Cardiac muscle cell (in vitro differentiated cells and primary cell): Measurements from ENCODE around the gene ABCA7. TPM values are rescaled to one million over a fixed set of nuclear protein-coding genes. Genes with fewer than 3 reads are reported as not detected.

Source experiments
- DNase-seq, 2 donors: peaks; one replicate each; pipeline versions ENCODE4 v3.0.0 to v3.0.0-alpha.2; 2010 to 2017; ENCODE audit warnings: low read depth in 1 of 2, low spot score in 1 of 2
- H3K27ac ChIP-seq: fragments of 200-600 bp; sonication (generic); 2 replicates; pipeline ENCODE4 v1.5.1; 2016
- H3K27me3 ChIP-seq: fragments of 200-600 bp; sonication (generic); 2 replicates; pipeline ENCODE4 v1.6.0; 2016; ENCODE audit warnings: control low read depth
- H3K36me3 ChIP-seq: fragments of 200-600 bp; sonication (generic); 2 replicates; pipeline ENCODE4 v1.5.1; 2016; ENCODE audit warnings: control low read depth
- H3K4me1 ChIP-seq: fragments of 200-600 bp; sonication (generic); 2 replicates; pipeline ENCODE4 v1.8.1; 2017; ENCODE audit warnings: low read depth, mild to moderate bottlenecking, mixed run types
- H3K4me3 ChIP-seq: fragments of 200-600 bp; sonication (generic); 2 replicates; pipeline ENCODE4 v1.5.1; 2016; ENCODE audit warnings: mild to moderate bottlenecking
- H3K9me3 ChIP-seq: fragments of 200-600 bp; sonication (generic); 2 replicates; pipeline ENCODE4 v1.5.1; 2017; ENCODE audit warnings: low read depth, mild to moderate bottlenecking, control low read depth
- CTCF ChIP-seq: IDR thresholded peaks from 2 replicates; pipeline ENCODE4 v1.5.1; 2012; ENCODE audit warnings: low read depth, mild to moderate bottlenecking, low read length
- polyA plus RNA-seq: library from polyadenylated mRNA; unstranded; fragments of >200 nt; fragmentation: Nextera tagmentation; extraction: Ambion mirVana; gene quantifications from 2 replicates; pipeline ENCODE4 v1.2.1, GENCODE V29; 2016
- total RNA-seq: library from RNA; depleted of rRNA; stranded (reverse); fragments of >200 nt; gene quantifications from 2 replicates; pipeline ENCODE4 v1.2.3, GENCODE V29; 2016

The ABCA7 gene
- total and polyA plus RNA-seq, 2 experiments from 2014 or later = 44.0 to 60.4 TPM

GRCh38 chr19:1105008-1105872 lies 65.3 kb downstream of the ABCA7 start:
- H3K36me3 ChIP-seq = peaks cover 10% of the 10 kb centered on the region
- peak; percentile 53 to 63 for DNase-seq
- no peaks in the 10 kb centered on the region for H3K9me3 ChIP-seq
- peak overlapping the region; percentile 97 for H3K4me3 ChIP-seq
- H3K27me3 ChIP-seq = no peaks in the 10 kb centered on the region
- peaks cover 28% of the 10 kb centered on the region for H3K4me1 ChIP-seq
- no peak for TF ChIP-seq CTCF
- H3K27ac ChIP-seq = peak overlapping the region; percentile 97

- Histone ChIP-seq H3K27me3 (no peaks in the 10 kb centered on the region), H3K36me3 (peaks cover 10% of the 10 kb centered on the region), H3K4me3 (no peak overlapping the region), H3K4me1 (peaks cover 27% of the 10 kb centered on the region), H3K9me3 (no peaks in the 10 kb centered on the region), H3K27ac (peak overlapping the region; percentile 38)
- DNase-seq = no peak
- TF ChIP-seq CTCF = no peak
Measured at GRCh38 chr19:1105873-1106840, 66.2 kb downstream of the ABCA7 start.

GRCh38 chr19:1106841-1107660 lies 67.1 kb downstream of the ABCA7 start:
- DNase-seq = peak; percentile 57 to 72
- H3K36me3 ChIP-seq = peaks cover 10% of the 10 kb centered on the region
- H3K4me1 ChIP-seq = peaks cover 18% of the 10 kb centered on the region
- H3K27me3 ChIP-seq = no peaks in the 10 kb centered on the region
- peak overlapping the region; percentile 38 for H3K27ac ChIP-seq
- no peak overlapping the region for H3K4me3 ChIP-seq
- H3K9me3 ChIP-seq = no peaks in the 10 kb centered on the region
- TF ChIP-seq CTCF = peak; percentile 12

- Histone ChIP-seq H3K36me3 (peaks cover 10% of the 10 kb centered on the region), H3K27me3 (no peaks in the 10 kb centered on the region), H3K4me1 (peaks cover 14% of the 10 kb centered on the region), H3K27ac (peak overlapping the region; percentile 38), H3K4me3 (no peak overlapping the region), H3K9me3 (no peaks in the 10 kb centered on the region)
- no peak for DNase-seq
- TF ChIP-seq CTCF = no peak
Measured at GRCh38 chr19:1107661-1108261, 67.9 kb downstream of the ABCA7 start.
